ENCODE data around the gene CABP1. TPM values are rescaled to one million over a fixed set of nuclear protein-coding genes. Genes with fewer than 3 reads are reported as not detected.

Gene CABP1
- total RNA-seq, 3 donors from 2014 or later: 0.80 to 2.3 TPM; not detected in 1

DNA sequence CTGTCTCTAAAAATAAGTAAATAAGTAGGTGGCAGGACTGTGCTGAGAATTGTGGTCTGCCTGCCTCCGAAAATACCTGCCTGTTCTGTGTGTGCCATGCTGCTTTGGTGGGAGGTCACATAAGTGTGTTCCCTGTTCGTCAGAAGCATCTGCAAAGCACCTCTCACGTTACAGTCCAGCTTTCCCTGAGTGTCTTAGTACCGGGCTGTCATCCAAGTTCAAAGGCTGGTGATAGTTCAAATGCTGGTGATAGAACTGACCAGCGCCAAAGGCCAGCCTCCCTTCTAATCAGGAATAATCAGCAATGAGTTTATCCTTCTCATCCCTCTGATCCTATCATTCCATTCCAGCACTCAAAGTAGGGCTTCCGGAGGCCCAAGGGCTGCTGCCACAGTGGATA, 5.6 kb downstream of the CABP1 start:
- Histone ChIP-seq H3K4me1 (peaks cover 5 to 6% of the 10 kb centered on the region in 2 donors), H3K27me3 (peaks cover 3 to 63% of the 10 kb centered on the region in 2 donors), H3K27ac (no peak overlapping the region), H3K36me3 (no peaks in the 10 kb centered on the region), H3K9me3 (no peaks in the 10 kb centered on the region), H3K4me3 (no peak overlapping the region)
- DNase-seq (ENCODE audit: low spot score in 2 of 2): no peak
- TF ChIP-seq POLR2A (IDR thresholded peaks at IDR 0.05) (no peak), POLR2AphosphoS5 (IDR thresholded peaks at IDR 0.05) (no peak)
- TF ChIP-seq, protein P1, sequence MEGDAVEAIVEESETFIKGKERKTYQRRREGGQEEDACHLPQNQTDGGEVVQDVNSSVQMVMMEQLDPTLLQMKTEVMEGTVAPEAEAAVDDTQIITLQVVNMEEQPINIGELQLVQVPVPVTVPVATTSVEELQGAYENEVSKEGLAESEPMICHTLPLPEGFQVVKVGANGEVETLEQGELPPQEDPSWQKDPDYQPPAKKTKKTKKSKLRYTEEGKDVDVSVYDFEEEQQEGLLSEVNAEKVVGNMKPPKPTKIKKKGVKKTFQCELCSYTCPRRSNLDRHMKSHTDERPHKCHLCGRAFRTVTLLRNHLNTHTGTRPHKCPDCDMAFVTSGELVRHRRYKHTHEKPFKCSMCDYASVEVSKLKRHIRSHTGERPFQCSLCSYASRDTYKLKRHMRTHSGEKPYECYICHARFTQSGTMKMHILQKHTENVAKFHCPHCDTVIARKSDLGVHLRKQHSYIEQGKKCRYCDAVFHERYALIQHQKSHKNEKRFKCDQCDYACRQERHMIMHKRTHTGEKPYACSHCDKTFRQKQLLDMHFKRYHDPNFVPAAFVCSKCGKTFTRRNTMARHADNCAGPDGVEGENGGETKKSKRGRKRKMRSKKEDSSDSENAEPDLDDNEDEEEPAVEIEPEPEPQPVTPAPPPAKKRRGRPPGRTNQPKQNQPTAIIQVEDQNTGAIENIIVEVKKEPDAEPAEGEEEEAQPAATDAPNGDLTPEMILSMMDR (IDR thresholded peaks at IDR 0.05): no peak
- intact Hi-C loops (cut with DNase I; ENCODE audit: low total_unique reads): no loop called here

DNA sequence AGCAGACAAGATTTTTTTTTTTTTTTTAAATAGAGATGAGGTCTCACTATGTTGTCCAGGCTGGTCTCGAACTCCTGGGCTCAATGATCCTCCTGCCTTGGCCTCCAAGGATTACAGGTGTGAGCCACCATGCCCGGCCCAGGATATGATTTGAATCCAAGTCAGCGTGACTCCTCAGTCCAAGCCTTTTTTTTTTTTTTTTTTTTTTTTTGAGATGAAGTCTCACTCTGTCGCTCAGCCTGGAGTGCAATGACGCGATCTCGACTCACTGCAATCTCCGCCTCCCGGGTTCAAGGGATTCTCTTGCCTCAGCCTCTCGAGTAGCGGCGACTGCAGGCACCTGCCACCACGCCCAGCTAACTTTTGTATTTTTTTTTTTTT, 6.9 kb downstream of the CABP1 start:
- no peaks in the 10 kb centered on the region for H3K9me3 ChIP-seq
- H3K36me3 ChIP-seq: no peaks in the 10 kb centered on the region
- TF ChIP-seq POLR2A (IDR thresholded peaks at IDR 0.05): no peak
- TF ChIP-seq POLR2AphosphoS5 (IDR thresholded peaks at IDR 0.05): no peak
- TF ChIP-seq, protein P1 (IDR thresholded peaks at IDR 0.05): no peak
- peaks cover 0 to 50% of the 10 kb centered on the region in 2 donors for H3K27me3 ChIP-seq
- intact Hi-C loops (cut with DNase I; ENCODE audit: low total_unique reads): no loop called here
- H3K4me1 ChIP-seq: no peaks in the 10 kb centered on the region
- no peak overlapping the region for H3K27ac ChIP-seq
- no peak overlapping the region for H3K4me3 ChIP-seq
- no peak for DNase-seq (ENCODE audit: low spot score in 2 of 2)

DNA sequence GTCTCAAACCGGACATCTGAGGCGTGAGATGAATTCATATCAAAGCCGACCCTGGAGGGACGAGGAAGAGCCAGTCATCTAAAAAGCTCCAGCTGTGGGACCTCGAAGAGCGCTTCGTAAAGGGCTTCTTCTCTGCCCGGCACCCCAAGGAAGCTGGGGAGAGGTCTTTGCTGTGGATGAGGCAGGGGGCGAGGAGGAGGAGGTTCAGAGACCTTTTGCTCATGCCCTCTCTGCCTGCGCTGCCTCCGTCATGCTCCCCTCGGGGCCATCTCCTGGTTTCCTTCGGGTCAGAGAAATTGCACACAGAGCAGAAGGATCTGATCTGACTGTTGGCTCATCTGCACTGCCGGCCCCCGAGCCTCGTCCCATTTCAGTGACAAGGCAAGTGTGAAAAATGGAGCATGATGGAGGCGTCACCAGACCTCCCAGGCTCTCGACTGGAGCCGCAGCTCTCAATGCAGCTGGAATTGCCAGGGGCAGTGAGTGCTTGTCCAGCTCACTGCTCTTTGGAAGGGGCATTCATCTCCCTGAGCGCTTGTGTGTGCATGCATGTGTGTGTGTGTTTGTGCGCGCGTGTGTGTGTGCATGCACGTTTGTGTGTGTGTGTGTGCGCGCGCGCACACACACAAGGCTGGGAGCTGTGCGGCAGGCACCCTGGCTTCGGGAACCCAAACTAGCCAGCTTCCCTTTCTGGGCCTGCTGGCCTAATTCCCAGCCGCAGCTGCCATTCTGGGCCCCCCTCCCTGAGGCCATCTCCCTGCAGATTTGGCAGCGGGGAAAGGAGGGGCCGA, 9.2 kb downstream of the CABP1 start:
- H3K4me3 ChIP-seq: peak overlapping the region; percentile 28 to 63 (median 36)
- DNase-seq (ENCODE audit: low spot score in 2 of 2): no peak
- H3K36me3 ChIP-seq: no peaks in the 10 kb centered on the region
- H3K4me1 ChIP-seq: no peaks in the 10 kb centered on the region
- peaks cover 3 to 46% of the 10 kb centered on the region in 2 donors for H3K27me3 ChIP-seq
- TF ChIP-seq POLR2A (IDR thresholded peaks at IDR 0.05) (no peak), POLR2AphosphoS5 (IDR thresholded peaks at IDR 0.05) (no peak)
- TF ChIP-seq, protein P1 (IDR thresholded peaks at IDR 0.05): no peak
- H3K27ac ChIP-seq: peak overlapping the region in 1 of 2 donors; percentile 52
- intact Hi-C loops (cut with DNase I; ENCODE audit: low total_unique reads): no loop called here
- H3K9me3 ChIP-seq: no peaks in the 10 kb centered on the region

DNA sequence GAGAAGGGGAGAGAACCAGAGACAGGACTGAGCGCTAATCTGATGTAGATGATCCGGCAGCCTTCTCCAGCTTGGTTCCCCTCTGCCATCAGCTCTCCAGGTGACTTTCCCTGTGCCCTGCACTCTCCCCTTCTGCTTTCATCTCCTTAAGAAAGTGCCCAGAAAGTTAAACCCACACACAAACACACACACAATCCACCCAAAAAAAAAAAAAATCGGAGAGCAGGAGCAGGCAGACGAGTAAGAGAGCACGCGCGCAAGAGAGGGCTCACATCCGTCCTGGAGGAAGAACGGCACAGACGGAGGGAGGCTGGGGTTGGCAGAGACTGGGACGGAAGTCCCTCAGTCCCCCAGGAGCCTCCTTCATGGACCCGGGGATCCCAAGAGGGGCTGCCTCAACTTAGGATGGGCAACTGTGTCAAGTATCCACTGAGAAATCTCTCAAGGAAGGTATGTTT, 9.8 kb downstream of the CABP1 start:
- H3K36me3 ChIP-seq: no peaks in the 10 kb centered on the region
- TF ChIP-seq, protein P1 (IDR thresholded peaks at IDR 0.05): no peak
- TF ChIP-seq POLR2A (IDR thresholded peaks at IDR 0.05) (no peak), POLR2AphosphoS5 (IDR thresholded peaks at IDR 0.05) (no peak)
- no peak overlapping the region for H3K27ac ChIP-seq
- no peaks in the 10 kb centered on the region for H3K4me1 ChIP-seq
- H3K27me3 ChIP-seq: peaks cover 3 to 43% of the 10 kb centered on the region in 2 donors
- intact Hi-C loops (cut with DNase I; ENCODE audit: low total_unique reads): no loop called here
- no peak for DNase-seq (ENCODE audit: low spot score in 2 of 2)
- no peaks in the 10 kb centered on the region for H3K9me3 ChIP-seq
- peak overlapping the region in 2 of 3 donors; percentile 9 to 63 for H3K4me3 ChIP-seq

DNA sequence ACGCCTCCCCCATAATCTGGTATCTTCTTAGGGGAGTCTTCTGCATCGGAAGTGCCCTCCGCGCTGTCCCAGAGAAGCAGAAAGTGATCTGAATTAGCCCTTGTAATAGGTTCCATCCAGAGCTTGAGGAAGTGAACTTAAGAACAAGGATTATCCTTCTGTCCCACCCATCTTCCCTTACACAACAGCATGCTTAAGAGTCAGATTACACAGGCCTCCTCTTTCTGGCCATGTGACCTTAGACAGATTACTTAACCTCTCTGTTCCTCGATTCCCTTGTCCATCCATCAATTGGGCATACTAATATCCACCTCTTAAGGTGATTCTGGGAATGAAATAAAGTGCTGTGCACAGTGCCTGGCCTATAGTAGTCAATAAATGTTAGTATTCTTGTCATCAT, 11.4 kb downstream of the CABP1 start:
- no peaks in the 10 kb centered on the region for H3K36me3 ChIP-seq
- H3K9me3 ChIP-seq: no peaks in the 10 kb centered on the region
- no peaks in the 10 kb centered on the region for H3K4me1 ChIP-seq
- intact Hi-C loops (cut with DNase I; ENCODE audit: low total_unique reads): no loop called here
- DNase-seq (ENCODE audit: low spot score in 2 of 2): no peak
- no peak overlapping the region for H3K4me3 ChIP-seq
- H3K27me3 ChIP-seq: peaks cover 3 to 29% of the 10 kb centered on the region in 2 donors
- no peak overlapping the region for H3K27ac ChIP-seq
- TF ChIP-seq POLR2A (IDR thresholded peaks at IDR 0.05) (no peak), POLR2AphosphoS5 (IDR thresholded peaks at IDR 0.05) (no peak)
- TF ChIP-seq, protein P1 (IDR thresholded peaks at IDR 0.05): no peak
